Naive thymus-derived CD8-positive, alpha-beta T cell (primary cell): ENCODE measurements around the gene HRH2. TPM values are rescaled to one million over a fixed set of nuclear protein-coding genes. Genes with fewer than 3 reads are reported as not detected.
A peak's percentile ranks its signal among the peaks of the same experiment; 100 is the strongest.

Source experiments
- ATAC-seq, 2 donors: fragments of 150-1000 bp; cut with Tn5 transposase in 1 of 2; sonication (Bioruptor Pico), chemical (Tn5 transposase) in 1 of 2; 1 replicate in 1 of 2; 2 replicates in 1 of 2; pipeline ENCODE4 v1.10.0; 2021; ENCODE audit warnings: mild to moderate bottlenecking in 2 of 2, moderate library complexity in 2 of 2
- POLR2A ChIA-PET: fragments of 350-600 bp; sonication (Branson Sonifier 250); formaldehyde crosslinking; loops from one replicate; lab custom pipeline; 2021; ENCODE audit warnings: antibody characterized with exemption; lab: Charles Lee
- DNase-seq, 10 donors: peaks; one replicate each; pipeline versions ENCODE4 v3.0.0 to v3.0.0-alpha.2; 2020 to 2022
- H3K27ac Mint-ChIP-seq, 10 donors: one replicate each; pipeline ENCODE4 v1.8.0; 2020 to 2022; ENCODE audit warnings: mild to moderate bottlenecking in 10 of 10, mixed read lengths in 10 of 10, moderate library complexity in 4 of 10, inconsistent platforms in 1 of 10
- H3K27me3 Mint-ChIP-seq, 5 donors: one replicate each; pipeline ENCODE4 v1.8.0; 2021 to 2022; ENCODE audit warnings: mixed read lengths in 5 of 5
- H3K36me3 Mint-ChIP-seq, 3 donors: one replicate each; pipeline ENCODE4 v1.8.0; 2020 to 2022; ENCODE audit warnings: mixed read lengths in 3 of 3, mild to moderate bottlenecking in 2 of 3, inconsistent platforms in 1 of 3
- H3K4me1 Mint-ChIP-seq, 4 donors: one replicate each; pipeline ENCODE4 v1.8.0; 2021 to 2022; ENCODE audit warnings: mixed read lengths in 4 of 4
- H3K4me3 Mint-ChIP-seq, 10 donors: one replicate each; pipeline ENCODE4 v1.8.0; 2020 to 2022; ENCODE audit warnings: mild to moderate bottlenecking in 10 of 10, mixed read lengths in 10 of 10, moderate library complexity in 6 of 10, inconsistent platforms in 1 of 10
- H3K9me3 Mint-ChIP-seq, 9 donors: one replicate each; pipeline ENCODE4 v1.8.0; 2020 to 2022; ENCODE audit warnings: mixed read lengths in 9 of 9, mild to moderate bottlenecking in 3 of 9, inconsistent platforms in 1 of 9, moderate library complexity in 1 of 9
- polyA plus RNA-seq, 3 donors: library from polyadenylated mRNA; unstranded; fragments of 300-500 nt; fragmentation: Illumina TruSeq; gene quantifications; one replicate each; pipeline ENCODE4 v1.2.3, GENCODE V29; 2021
- total RNA-seq, 8 experiments: library from RNA in 2 of 8; stranded (reverse) in 2 of 8; gene quantifications; one replicate each; pipeline ENCODE4 v1.2.3 and lab custom pipeline; 2021 to 2026

The HRH2 gene
- total and polyA plus RNA-seq, 5 experiments from 2014 or later = 2.0 to 8.6 (median 2.6) TPM

- Mint-ChIP-seq H3K27me3 (no peaks in the 10 kb centered on the region), H3K4me1 (peaks cover 0 to 11% (median 5%) of the 10 kb centered on the region in 4 donors), H3K36me3 (peaks cover 0 to 4% (median 3%) of the 10 kb centered on the region in 3 donors), H3K4me3 (no peak overlapping the region), H3K27ac (no peak overlapping the region), H3K9me3 (peaks cover 0 to 14% (median 2%) of the 10 kb centered on the region in 9 donors)
- ATAC-seq = no peak
- POLR2A ChIA-PET = no interaction called here
- DNase-seq = no peak
Observed at GRCh38 chr5:175624316-175624715, 33.6 kb upstream of the HRH2 start.

GRCh38 chr5:175627005-175627404 lies 30.9 kb upstream of the HRH2 start:
- Mint-ChIP-seq H3K4me1 (peaks cover 0 to 11% (median 5%) of the 10 kb centered on the region in 4 donors), H3K27me3 (no peaks in the 10 kb centered on the region), H3K9me3 (peaks cover 0 to 18% (median 10%) of the 10 kb centered on the region in 9 donors), H3K36me3 (peaks cover 0 to 14% (median 3%) of the 10 kb centered on the region in 3 donors), H3K4me3 (no peak overlapping the region), H3K27ac (peak overlapping the region in 1 of 10 donors; percentile 14)
- no peak for DNase-seq
- POLR2A ChIA-PET = no interaction called here
- no peak for ATAC-seq

- Mint-ChIP-seq H3K36me3 (peaks cover 0 to 14% (median 3%) of the 10 kb centered on the region in 3 donors), H3K4me1 (peaks cover 0 to 11% (median 5%) of the 10 kb centered on the region in 4 donors), H3K27me3 (no peaks in the 10 kb centered on the region), H3K9me3 (peaks cover 0 to 14% (median 10%) of the 10 kb centered on the region in 9 donors), H3K27ac (no peak overlapping the region), H3K4me3 (no peak overlapping the region)
- no peak for ATAC-seq
- DNase-seq = no peak
- POLR2A ChIA-PET = no interaction called here
Observed at GRCh38 chr5:175627739-175628138, 30.1 kb upstream of the HRH2 start.

- peaks cover 0 to 1% (median 0%) of the 10 kb centered on the region in 5 donors for H3K27me3 Mint-ChIP-seq
- H3K36me3 Mint-ChIP-seq = peaks cover 0 to 14% (median 3%) of the 10 kb centered on the region in 3 donors
- H3K9me3 Mint-ChIP-seq = peaks cover 0 to 14% (median 8%) of the 10 kb centered on the region in 9 donors
- H3K4me1 Mint-ChIP-seq = peaks cover 0 to 11% (median 6%) of the 10 kb centered on the region in 4 donors
- H3K4me3 Mint-ChIP-seq = no peak overlapping the region
- POLR2A ChIA-PET = no interaction called here
- no peak overlapping the region for H3K27ac Mint-ChIP-seq
- ATAC-seq (no peak), DNase-seq (no peak)
Observed at GRCh38 chr5:175628668-175629067, 29.2 kb upstream of the HRH2 start.

GRCh38 chr5:175629261-175629660 lies 28.6 kb upstream of the HRH2 start:
- DNase-seq = no peak
- peaks cover 0 to 11% (median 6%) of the 10 kb centered on the region in 4 donors for H3K4me1 Mint-ChIP-seq
- peaks cover 0 to 14% (median 3%) of the 10 kb centered on the region in 3 donors for H3K36me3 Mint-ChIP-seq
- ATAC-seq = no peak
- H3K4me3 Mint-ChIP-seq = no peak overlapping the region
- peak overlapping the region in 1 of 10 donors; percentile 32 for H3K27ac Mint-ChIP-seq
- POLR2A ChIA-PET = no interaction called here
- H3K9me3 Mint-ChIP-seq = peaks cover 0 to 14% (median 8%) of the 10 kb centered on the region in 9 donors
- peaks cover 0 to 1% (median 0%) of the 10 kb centered on the region in 5 donors for H3K27me3 Mint-ChIP-seq

- ATAC-seq = no peak
- H3K4me1 Mint-ChIP-seq = peaks cover 0 to 11% (median 6%) of the 10 kb centered on the region in 4 donors
Observed at GRCh38 chr5:175629793-175630192, 28.1 kb upstream of the HRH2 start.

GRCh38 chr5:175635854-175636584 lies 21.9 kb upstream of the HRH2 start:
- H3K27ac Mint-ChIP-seq = peak overlapping the region in 1 of 10 donors; percentile 46
- no peak for DNase-seq
- peaks cover 0 to 1% (median 0%) of the 10 kb centered on the region in 5 donors for H3K27me3 Mint-ChIP-seq
- peaks cover 23 to 35% (median 27%) of the 10 kb centered on the region in 4 donors for H3K4me1 Mint-ChIP-seq
- no peaks in the 10 kb centered on the region for H3K36me3 Mint-ChIP-seq
- no peak overlapping the region for H3K4me3 Mint-ChIP-seq
- H3K9me3 Mint-ChIP-seq = no peaks in the 10 kb centered on the region
- POLR2A ChIA-PET = no interaction called here
- ATAC-seq = no peak

More at GRCh38 chr5:175629793-175630192, 28.1 kb upstream of the HRH2 start:
- H3K27ac Mint-ChIP-seq = no peak overlapping the region
- peaks cover 0 to 14% (median 8%) of the 10 kb centered on the region in 9 donors for H3K9me3 Mint-ChIP-seq
- H3K4me3 Mint-ChIP-seq = no peak overlapping the region
- H3K36me3 Mint-ChIP-seq = peaks cover 0 to 14% (median 3%) of the 10 kb centered on the region in 3 donors
- POLR2A ChIA-PET = no interaction called here
- DNase-seq = no peak
- H3K27me3 Mint-ChIP-seq = peaks cover 0 to 1% (median 0%) of the 10 kb centered on the region in 5 donors

GRCh38 chr5:175638305-175638704 lies 19.6 kb upstream of the HRH2 start:
- Mint-ChIP-seq H3K4me1 (peaks cover 22 to 50% (median 34%) of the 10 kb centered on the region in 4 donors), H3K27ac (peak overlapping the region in 2 of 10 donors; percentile 17 to 32), H3K27me3 (peaks cover 0 to 3% (median 0%) of the 10 kb centered on the region in 5 donors), H3K9me3 (no peaks in the 10 kb centered on the region), H3K4me3 (no peak overlapping the region), H3K36me3 (no peaks in the 10 kb centered on the region)
- POLR2A ChIA-PET = no interaction called here
- DNase-seq (no peak), ATAC-seq (no peak)

GRCh38 chr5:175640106-175640775 lies 17.6 kb upstream of the HRH2 start:
- peak overlapping the region; percentile 13 to 94 (median 87) for H3K27ac Mint-ChIP-seq
- H3K4me1 Mint-ChIP-seq = peaks cover 23 to 50% (median 34%) of the 10 kb centered on the region in 4 donors
- DNase-seq = peak in 2 of 10 donors; percentile 36 to 44
- ATAC-seq = peak; percentile 89 to 94
- peaks cover 0 to 2% (median 0%) of the 10 kb centered on the region in 5 donors for H3K27me3 Mint-ChIP-seq
- H3K4me3 Mint-ChIP-seq = peak overlapping the region; percentile 45 to 86 (median 76)
- H3K36me3 Mint-ChIP-seq = no peaks in the 10 kb centered on the region
- H3K9me3 Mint-ChIP-seq = no peaks in the 10 kb centered on the region
- POLR2A ChIA-PET = interaction anchor here (1.1 kb wide), 1 partner anchor 13 kb away, joined by 5 read pairs; no protein-coding TSS in a partner anchor

GRCh38 chr5:175642998-175643397 lies 14.9 kb upstream of the HRH2 start:
- H3K36me3 Mint-ChIP-seq = peaks cover 0 to 6% (median 0%) of the 10 kb centered on the region in 3 donors
- peaks cover 0 to 2% (median 0%) of the 10 kb centered on the region in 5 donors for H3K27me3 Mint-ChIP-seq
- peaks cover 0 to 2% (median 0%) of the 10 kb centered on the region in 9 donors for H3K9me3 Mint-ChIP-seq
- H3K27ac Mint-ChIP-seq = peak overlapping the region in 1 of 10 donors; percentile 87
- no peak overlapping the region for H3K4me3 Mint-ChIP-seq
- no peak for DNase-seq
- POLR2A ChIA-PET = no interaction called here
- ATAC-seq = no peak
- peaks cover 21 to 55% (median 37%) of the 10 kb centered on the region in 4 donors for H3K4me1 Mint-ChIP-seq

GRCh38 chr5:175646251-175646650 lies 11.6 kb upstream of the HRH2 start:
- Mint-ChIP-seq H3K27ac (peak overlapping the region in 1 of 10 donors; percentile 34), H3K36me3 (peaks cover 0 to 13% (median 12%) of the 10 kb centered on the region in 3 donors), H3K27me3 (peaks cover 0 to 3% (median 0%) of the 10 kb centered on the region in 5 donors), H3K9me3 (peaks cover 0 to 21% (median 14%) of the 10 kb centered on the region in 9 donors), H3K4me3 (no peak overlapping the region), H3K4me1 (peaks cover 14 to 51% (median 28%) of the 10 kb centered on the region in 4 donors)
- POLR2A ChIA-PET = no interaction called here
- no peak for ATAC-seq
- DNase-seq = no peak

- ATAC-seq (no peak), DNase-seq (no peak)
- Mint-ChIP-seq H3K9me3 (peaks cover 0 to 21% (median 17%) of the 10 kb centered on the region in 9 donors), H3K27me3 (peaks cover 0 to 1% (median 0%) of the 10 kb centered on the region in 5 donors), H3K4me3 (peak overlapping the region in 4 of 10 donors; percentile 7 to 75 (median 11)), H3K27ac (peak overlapping the region in 2 of 10 donors; percentile 18 to 80), H3K4me1 (peaks cover 42 to 75% (median 59%) of the 10 kb centered on the region in 4 donors), H3K36me3 (peaks cover 0 to 14% (median 13%) of the 10 kb centered on the region in 3 donors)
- POLR2A ChIA-PET = no interaction called here
Observed at GRCh38 chr5:175649967-175650366, 7.9 kb upstream of the HRH2 start.
